NT2/D1 (cell line): ENCODE data around the gene OR1D5.

Experiments used
- SUZ12 ChIP-seq: IDR thresholded peaks from 2 replicates; pipeline ENCODE4 v1.6.1; 2011; ENCODE audit not compliant: insufficient read length, insufficient read depth; ENCODE audit errors: extremely low read depth
- YY1 ChIP-seq: IDR thresholded peaks from 2 replicates; pipeline ENCODE4 v1.6.1; 2011; ENCODE audit not compliant: insufficient read length, insufficient read depth
- ZNF274 ChIP-seq: IDR thresholded peaks from 2 replicates; pipeline ENCODE4 v1.6.1; 2011; ENCODE audit warnings: mild to moderate bottlenecking, low read depth, low read length

- TF ChIP-seq ZNF274 (no peak), YY1 (no peak), SUZ12 (no peak)
These were observed 19.6 kb downstream of the OR1D5 start for GRCh38 chr17:3043737-3044365.
